ENCODE measurements around the gene MAP3K5.
A peak's percentile ranks its signal among the peaks of the same experiment; 100 is the strongest.

Gene MAP3K5

DNA sequence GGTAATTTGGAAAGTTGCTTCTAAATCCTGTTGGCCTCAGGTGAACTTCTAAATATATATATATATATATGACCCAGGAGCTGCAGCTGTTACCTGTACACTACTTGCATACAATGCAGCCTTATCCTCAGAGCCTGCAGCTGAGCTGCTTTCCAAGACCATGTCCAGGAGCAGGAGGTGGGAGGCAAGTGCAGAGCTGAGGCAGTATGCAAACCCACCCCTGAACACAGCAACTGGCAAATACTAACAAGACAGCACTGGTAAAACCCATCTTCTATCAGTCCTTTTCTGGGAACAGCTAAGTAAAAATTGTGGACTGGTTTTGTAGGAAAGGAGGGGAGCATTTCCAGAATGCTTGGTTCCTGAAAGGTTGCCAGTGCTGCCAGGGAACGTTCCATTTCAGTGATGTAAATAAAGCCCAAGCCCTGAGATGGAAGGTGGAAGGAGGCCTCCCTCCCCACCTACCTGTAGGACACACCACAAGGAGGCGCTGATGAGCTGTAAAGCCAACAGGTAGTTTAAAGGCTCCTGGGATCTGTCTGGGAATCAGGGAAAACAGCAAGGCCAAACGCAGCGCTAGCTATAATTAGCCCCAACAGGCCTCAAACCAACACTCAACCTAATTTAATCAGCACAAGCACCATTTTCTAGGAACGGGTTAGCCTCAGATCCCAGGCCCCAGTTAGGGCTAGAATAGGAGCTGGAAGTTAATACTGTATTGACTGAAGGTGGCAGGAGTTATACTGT lies 148.3 kb downstream of the MAP3K5 start:
- DNase-seq (ENCODE audit: low read depth): peak; percentile 64

DNA sequence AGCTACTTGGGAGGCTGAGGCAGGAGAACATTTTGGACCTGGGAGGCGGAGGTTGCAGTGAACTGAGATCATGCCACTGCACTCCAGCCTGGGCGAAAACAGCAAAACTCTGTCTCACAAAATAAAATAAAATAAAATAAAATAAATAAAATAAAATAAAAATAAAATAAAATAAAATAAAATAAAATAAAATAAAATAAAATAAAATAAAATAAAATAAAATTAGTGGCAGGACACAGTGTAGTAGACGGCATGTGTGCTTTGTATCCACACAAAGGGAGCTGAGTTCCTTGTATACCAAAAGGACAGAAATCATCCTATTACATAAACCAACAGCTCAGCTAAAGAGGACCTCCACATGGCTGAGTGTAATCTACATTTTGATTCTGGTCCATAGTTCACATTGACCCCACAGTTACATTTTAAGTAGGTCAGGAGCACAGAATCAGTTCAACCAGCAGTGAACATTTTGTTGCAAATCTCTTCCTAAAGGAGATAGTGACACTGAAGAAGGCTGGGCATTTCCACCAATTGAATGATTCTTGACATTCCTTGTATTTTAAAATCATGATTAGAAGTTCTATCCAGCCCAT lies 150.3 kb downstream of the MAP3K5 start:
- no peak for DNase-seq (ENCODE audit: low read depth)

DNA sequence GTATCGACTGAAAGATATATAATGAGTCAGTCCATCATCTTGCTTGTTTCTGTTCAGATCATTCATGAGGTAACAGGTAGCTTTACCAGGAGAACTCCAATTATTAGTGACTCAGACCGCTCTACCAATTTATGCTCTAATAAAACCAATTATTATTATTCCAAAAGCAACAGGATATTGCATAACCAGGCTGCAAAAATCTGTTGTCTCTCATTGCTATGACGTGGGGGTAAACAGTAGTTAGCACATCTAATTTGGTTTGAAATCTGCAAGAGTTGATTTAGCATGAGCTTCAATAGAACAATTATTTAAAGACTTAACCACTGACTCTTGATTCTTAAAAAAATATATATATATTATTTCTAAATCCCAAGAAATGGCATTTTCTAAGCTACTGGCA lies 151.1 kb downstream of the MAP3K5 start:
- no peak for DNase-seq (ENCODE audit: low read depth)

DNA sequence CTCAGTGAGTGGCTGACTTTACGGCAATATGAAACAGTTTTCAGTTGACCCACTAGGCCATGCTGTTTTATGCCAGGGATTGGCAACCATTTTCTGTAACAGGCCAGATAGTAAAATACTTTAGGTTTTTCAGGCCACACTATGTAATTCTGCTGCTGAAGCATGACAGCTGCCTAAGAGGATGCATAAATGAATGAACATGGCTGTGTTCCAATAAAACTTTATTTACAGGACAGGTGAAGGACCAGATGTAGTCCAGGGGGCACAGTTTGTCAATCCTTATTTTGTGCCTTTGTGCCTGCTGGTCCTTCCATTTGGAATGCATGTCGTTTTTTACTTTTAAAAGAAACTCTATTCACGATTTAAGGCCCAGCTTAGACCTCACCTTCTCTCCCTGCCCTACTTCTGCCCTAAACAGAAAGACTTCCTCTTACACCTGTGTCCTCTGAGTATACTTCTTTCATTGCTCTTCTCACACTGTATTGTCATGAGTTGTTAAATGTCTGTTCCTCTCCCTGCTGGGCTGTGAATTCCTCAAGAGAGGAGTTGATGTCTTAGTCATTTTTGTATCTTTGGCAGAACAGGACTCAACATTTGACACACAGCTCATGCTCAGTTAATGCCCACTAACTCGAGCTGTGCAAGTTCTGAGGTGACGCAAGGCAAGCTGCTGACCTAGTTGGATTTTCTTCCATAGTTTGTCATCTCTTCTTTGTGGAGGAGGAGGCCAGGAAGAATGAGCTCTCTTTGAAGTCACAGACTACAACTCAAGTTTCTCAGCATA lies 152.0 kb downstream of the MAP3K5 start:
- no peak for DNase-seq (ENCODE audit: low read depth)

DNA sequence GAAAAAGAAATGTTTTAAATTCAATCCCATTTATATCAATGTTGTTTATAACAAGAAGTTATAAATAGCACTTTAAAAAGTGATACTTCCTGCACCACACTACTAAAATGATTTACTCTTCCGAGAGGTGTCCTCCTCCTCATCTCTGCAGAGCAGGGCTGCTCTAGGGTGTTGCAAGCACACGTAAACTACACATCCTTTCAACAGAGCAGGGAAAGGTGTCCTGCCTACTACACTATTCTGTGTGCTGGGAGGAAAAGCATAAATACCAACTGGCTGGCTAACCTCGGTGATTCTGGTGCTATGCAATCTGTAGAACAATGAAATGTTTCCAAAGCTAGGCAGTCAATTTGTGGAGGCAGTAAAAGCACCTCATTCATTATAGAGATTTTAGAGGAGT lies 152.6 kb downstream of the MAP3K5 start:
- no peak for DNase-seq (ENCODE audit: low read depth)

DNA sequence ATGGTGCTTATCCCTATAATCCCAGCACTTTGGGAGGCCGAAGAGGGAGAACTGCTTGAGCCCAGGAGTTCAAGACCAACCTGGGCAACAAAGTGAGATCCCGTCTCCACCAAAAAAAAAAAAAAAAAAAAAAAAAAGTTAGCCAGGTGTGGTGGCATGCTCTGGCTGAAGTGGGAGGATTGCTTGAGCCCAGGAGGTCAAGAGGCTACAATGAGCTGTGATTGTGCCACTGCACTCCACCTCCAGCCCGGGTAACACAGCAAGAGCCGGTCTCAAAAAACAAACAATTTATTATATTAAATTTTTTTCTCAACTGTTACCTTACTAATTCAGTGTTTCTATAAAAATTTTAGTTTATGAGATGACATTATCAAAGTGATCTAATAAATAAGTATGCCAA lies 156.7 kb downstream of the MAP3K5 start:
- no peak for DNase-seq (ENCODE audit: low read depth)

DNA sequence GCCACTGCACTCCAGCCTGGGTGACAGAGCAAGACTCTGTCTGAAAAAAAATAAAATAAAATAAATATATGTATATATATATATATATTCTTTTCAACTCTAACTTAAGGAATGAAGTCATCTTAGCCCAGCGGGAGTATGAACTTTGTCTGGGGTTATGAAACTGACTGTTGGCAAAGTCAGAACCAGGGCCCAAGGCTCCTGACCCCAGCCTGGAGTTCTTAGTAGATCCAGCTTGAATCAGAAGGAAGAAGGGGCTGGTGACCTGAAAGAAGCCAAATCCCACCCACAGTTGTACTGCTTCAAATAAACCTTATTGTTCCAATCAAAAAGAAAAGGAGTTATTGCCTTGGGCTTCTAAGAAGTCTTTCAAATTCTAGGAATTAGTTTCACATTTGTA lies 158.9 kb downstream of the MAP3K5 start:
- DNase-seq (ENCODE audit: low read depth): no peak

DNA sequence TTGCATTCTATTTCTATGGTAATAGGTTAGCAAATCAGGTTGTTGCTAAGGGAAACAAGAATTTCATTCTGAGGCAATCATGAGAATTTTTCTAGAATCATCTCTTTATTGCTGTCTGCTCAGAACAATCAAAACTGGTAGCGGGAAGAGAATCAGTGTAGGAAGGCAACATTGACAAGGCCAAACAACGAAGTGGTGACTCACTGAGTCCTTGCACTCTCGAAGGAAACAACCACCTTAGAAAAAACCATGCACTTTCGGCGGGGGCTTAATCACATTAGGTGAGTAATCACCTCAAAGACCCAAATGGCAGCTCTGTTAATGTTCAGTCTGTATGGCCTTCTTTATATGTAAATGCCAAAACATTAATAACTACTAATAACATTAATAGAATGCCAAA lies 163.3 kb downstream of the MAP3K5 start:
- DNase-seq (ENCODE audit: low read depth): no peak

DNA sequence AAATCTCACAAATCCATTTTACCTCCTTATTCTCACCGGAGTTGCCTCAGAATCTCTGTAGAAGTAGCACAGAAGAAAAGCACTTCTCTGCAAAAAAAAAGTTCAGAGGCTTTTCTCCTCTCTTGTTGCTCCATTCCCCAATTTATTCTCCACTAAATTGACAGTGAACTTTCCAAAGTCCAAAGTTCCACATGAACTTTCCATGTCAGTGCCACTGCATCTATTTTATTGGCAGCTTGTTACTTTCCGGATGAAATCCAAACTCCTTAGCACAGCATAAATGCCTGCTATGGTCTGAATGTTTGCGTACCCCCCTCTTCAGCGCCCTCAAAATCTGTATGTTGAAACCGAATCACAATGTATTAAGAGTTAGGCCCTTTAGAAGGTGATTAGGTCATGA lies 165.1 kb downstream of the MAP3K5 start:
- no peak for DNase-seq (ENCODE audit: low read depth)

DNA sequence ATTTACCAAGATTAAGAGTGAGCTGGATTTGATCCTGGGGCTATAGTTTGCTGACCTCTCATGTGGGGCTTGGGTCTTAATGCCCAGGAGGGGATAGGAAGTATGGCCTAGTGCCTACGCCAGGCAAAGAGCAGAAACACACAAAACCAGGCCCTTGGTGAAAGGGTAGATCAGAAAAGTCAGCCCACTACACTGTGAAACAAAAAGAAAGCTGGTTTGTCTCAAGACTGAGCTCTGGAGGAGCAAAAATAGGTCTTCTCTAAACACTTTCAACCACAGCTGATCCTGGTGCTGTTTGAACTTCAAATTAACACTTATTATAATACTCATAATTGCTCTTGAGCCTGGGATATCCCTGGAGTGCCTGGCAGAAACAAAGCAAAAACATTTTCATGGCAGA lies 167.0 kb downstream of the MAP3K5 start:
- no peak for DNase-seq (ENCODE audit: low read depth)

DNA sequence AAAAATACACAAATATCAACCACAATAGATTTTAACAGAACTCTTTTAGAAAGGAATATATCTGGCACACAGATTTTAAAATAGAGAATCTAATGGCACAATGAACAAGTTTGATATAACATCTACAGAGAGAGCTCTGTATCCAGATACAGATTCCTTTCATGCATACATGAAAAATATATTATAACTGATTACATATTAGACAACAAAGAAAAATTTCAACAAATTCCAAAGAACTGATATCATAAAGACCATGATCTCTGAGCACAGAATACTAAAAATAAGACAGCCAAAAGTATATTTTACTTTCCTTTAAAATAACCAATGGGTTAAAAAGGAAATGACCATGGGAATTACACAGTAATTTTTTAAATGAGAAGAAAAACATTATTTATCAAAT lies 167.9 kb downstream of the MAP3K5 start:
- DNase-seq (ENCODE audit: low read depth): no peak

DNA sequence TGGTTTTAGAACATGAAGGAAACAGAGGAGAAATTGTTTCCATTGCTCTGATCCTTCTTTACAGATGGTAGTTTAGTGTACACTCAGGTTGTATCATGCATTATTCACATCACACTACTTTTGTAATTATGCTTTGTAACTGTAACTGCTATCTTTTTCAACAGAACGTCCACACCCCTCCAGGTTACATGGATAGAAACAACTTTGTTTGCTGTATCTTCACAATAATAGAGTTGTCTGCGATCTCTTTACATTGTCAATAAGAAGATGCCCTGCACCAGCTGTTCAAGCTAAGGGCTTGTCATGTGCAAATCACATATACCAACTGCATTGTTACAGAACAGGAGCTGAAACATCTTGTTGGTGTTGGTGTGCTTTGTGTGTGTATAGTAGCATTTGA lies 174.2 kb downstream of the MAP3K5 start:
- DNase-seq (ENCODE audit: low read depth): no peak

DNA sequence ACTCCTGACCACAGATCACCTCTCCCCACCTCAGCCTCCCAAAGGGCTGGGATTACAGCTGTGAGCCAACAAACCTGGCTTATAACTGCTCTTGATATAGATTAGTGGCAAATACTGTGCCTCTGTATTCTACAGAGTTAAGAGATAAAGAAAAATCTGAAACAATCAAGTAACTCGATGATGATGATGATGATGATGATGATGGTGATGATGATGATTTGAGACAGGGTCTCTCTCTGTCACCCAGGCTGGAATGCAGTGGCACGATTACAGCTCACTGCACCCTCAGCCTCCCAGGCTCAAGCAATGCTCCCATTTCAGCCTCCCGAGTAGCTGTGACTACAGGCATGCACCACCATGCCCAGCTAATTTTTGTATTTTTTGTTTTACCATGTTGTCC lies 175.8 kb downstream of the MAP3K5 start:
- no peak for DNase-seq (ENCODE audit: low read depth)

DNA sequence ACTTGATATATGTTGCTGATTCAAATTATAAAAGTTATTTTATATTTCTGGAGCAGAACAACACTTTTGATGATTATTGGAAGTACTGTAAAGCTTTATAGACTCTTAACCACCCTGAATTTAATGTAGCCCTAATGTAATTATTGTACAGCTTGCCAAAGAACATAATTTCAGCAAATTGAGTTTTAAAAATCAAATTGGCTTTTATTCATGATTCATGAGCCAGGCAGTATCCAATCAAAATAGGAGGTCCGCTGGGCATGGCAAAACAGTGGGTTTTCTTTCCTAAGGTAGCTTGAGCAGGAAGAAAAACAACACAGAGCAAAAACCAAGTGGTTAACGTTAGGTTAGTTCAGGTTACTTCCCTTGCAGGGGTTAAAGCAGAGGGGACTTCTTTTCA lies 177.3 kb downstream of the MAP3K5 start:
- no peak for DNase-seq (ENCODE audit: low read depth)

DNA sequence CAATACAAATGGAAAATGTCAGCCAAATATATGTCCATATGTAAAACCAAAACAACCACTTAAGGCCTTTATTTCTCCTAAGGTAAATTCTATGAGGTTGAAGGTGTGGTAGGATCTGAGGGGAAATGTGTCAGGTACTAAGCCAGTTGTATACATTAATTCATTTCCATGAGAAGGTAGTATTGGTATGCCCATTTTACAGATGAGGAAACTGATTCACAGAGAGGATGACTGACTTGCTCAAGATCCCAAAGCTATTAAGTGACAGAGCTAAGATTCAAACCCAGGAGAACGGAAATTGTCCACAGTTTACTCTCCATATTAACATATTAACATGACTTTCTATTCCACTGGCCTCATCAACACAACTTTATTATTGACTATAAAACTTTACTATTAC lies 177.9 kb downstream of the MAP3K5 start:
- no peak for DNase-seq (ENCODE audit: low read depth)

DNA sequence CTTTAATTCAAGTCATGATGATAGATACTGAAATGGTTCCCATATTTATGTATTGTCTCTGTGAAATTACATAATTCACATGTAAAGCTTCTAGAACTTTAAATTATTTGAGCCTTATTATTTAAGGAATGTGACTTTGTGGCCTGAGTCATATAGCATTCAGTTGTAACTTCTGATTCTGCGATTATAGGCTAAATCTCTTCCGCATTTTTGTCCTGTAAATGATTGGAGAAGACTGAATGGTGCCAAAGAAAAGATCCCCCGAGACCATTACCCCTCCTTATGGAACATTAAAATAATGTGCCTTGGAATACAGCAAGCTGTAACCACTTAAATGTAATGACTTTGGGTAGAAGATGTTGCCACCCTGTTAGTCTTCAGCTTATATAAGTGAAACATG lies 178.8 kb downstream of the MAP3K5 start:
- no peak for DNase-seq (ENCODE audit: low read depth)

DNA sequence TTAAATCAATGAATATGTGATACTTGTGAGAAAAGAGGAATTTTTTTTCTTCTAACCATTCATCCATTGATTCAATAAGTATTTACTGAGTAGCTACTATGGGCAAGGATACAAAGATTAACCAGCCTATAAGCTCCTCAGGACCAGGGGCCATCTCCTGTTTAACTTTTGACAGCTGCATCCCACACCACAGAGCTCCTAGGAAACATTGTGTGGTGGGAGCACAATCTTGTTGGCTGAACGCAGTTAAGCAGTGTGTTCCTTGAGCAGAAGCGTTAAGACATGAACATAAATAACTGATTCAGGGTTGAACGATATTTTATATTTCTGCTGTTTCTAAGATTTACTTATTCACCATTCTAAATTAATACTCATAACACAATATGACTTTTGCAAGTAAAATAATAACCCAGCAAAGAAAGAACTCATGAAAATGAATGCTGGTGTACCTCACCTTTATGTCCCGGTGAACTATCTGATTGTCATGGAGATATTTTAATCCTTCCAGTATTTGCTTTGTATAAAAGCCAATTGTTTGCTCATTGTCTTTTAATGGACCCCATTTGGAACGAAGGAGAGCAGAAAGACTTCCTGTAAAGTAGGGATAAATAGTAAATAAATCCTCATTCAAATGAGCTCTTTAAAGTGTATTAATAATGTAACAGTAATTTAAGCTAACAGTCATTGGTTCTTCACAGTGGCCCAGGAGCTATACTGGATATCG lies 179.4 kb downstream of the MAP3K5 start:
- DNase-seq (ENCODE audit: low read depth): no peak

DNA sequence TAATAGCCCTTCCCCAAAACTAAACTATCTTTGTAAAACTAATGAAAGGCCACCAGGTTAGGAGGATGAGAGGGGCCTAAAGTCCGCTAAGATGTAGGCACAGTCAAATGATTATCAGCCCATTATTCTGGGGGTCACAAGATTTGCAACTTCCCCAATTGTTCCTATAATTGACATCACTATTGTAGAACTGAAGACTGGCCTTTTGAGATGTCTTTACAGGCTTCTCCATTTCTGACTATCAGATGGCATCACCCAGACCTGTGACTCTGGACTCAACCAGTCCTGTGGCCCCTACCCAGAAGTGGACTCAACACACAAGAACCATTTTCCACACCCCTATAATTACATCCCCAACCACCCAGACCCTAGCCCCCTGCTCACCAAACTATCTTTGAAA lies 180.5 kb downstream of the MAP3K5 start:
- DNase-seq (ENCODE audit: low read depth): no peak

DNA sequence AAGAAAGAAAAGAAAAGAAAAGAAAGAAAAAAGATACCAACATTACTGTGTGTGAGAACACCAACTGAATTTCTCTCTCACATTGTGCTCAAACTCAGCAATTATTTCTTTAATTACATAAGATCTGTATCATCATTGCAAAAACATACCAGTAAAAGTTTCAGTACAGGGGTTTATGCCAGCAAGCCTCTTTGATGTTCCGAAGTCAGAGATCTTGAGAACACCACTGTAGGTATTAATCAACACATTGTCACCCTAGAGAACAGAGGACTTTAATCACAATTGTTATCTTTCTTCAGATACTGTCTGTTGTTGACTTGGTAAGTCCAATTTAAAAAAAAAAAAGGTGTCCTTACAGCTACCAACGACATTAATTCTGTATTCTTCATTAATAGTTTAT lies 181.1 kb downstream of the MAP3K5 start:
- DNase-seq (ENCODE audit: low read depth): no peak

DNA sequence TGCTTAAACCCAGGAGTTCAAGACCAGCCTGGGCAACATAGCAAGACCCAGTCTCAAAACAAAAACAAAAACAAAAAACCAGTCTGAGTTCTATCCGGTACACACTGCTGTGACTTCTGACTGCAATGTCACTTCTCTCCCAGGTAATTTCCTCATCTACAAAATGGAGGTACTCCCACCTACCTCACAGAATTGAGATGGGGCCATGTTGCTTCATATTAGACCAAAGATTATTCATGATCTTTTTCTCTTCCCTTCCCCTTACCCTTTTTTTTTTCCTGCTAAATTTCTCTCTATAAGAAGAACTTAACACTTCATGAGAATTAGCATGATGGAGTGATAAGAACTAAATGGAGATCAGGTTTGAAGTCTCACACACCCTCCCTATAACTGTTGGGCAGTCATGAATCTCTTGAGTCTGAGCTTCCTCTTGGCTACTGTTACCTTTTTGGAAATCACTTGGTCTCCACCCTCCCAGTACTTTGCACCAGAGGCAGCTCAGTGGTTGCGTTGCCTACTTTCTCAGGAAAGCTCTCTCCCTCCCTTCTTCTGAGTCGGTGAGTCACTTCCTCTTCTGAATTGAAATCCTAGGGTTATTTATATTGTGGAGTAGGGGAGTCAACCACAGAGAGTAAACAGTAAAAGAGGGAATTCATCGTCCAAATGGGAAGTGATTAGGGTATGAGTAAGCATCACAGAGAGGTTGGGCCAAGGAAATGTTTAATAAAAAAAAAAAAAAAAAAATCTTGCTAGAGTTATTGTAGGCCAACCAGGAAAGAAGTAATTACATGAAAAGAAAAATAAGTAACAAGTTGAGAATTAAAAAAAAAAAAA lies 182.2 kb downstream of the MAP3K5 start:
- no peak for DNase-seq (ENCODE audit: low read depth)

DNA sequence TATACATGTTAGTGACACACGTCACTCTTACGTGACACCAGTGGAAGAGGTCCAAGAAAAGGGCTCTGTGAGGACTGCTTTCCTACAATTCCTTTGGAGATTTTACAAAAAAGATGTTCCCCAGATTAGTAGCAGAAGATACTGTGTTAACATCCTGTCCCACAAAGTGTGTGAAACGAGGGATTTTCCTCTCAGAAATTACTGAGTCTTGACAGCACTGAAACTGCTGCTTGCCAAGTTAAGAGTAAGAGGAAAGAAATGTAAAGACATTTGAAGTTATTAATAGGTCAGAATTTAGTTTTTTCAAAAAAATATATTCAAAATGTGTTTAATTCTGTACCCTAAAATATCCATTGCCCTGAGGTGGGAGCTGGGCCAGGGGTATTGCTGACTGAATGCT lies 183.3 kb downstream of the MAP3K5 start:
- DNase-seq (ENCODE audit: low read depth): no peak
